Hepatocyte (in vitro differentiated cells): ENCODE results near the gene FBL.

Experiments used
- EZH2 ChIP-seq: fragments of 200-600 bp; sonication (generic); IDR thresholded peaks from 2 replicates; pipeline ENCODE4 v1.6.1; 2016; ENCODE audit warnings: antibody characterized with exemption, mild to moderate bottlenecking, borderline replicate concordance
- TF ChIP-seq, protein P1 (sequence below): fragments of 200-600 bp; sonication (generic); IDR thresholded peaks from 2 replicates; pipeline ENCODE4 v1.5.1; 2016; ENCODE audit warnings: antibody characterized with exemption, mild to moderate bottlenecking; ENCODE audit not compliant: poor library complexity

DNA sequence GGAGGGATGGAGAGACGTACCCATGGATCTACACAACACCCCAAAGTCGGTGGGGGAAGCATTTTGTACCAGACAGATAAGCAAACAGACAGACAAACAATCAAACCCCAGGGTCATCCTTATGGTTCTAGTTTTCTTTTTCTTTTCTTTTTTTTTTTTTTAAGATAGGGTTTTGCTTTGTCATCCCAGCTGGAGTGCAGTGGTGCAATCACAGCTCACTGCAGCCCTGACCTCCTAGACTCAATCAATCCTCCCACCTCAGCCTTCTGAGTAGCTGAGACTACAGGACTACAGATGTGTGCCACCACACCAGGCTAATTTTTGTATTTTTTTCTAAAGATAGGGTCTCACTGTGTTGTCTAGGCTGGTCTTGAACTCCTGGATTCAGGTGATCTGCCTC is 17.9 kb upstream of the FBL start:
- TF ChIP-seq, protein P1, sequence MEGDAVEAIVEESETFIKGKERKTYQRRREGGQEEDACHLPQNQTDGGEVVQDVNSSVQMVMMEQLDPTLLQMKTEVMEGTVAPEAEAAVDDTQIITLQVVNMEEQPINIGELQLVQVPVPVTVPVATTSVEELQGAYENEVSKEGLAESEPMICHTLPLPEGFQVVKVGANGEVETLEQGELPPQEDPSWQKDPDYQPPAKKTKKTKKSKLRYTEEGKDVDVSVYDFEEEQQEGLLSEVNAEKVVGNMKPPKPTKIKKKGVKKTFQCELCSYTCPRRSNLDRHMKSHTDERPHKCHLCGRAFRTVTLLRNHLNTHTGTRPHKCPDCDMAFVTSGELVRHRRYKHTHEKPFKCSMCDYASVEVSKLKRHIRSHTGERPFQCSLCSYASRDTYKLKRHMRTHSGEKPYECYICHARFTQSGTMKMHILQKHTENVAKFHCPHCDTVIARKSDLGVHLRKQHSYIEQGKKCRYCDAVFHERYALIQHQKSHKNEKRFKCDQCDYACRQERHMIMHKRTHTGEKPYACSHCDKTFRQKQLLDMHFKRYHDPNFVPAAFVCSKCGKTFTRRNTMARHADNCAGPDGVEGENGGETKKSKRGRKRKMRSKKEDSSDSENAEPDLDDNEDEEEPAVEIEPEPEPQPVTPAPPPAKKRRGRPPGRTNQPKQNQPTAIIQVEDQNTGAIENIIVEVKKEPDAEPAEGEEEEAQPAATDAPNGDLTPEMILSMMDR: no peak
- TF ChIP-seq EZH2: no peak
